ENCODE results near the gene D2HGDH.
"Not testable (repeated sequence)": the region's sequence is repeated elsewhere in the genome, so short reads cannot be mapped to it uniquely, and the experiment has no call there.

Gene D2HGDH

GRCh38 chr2:241794250-241794823 is 59.9 kb downstream of the D2HGDH start:
- DNase-seq (ENCODE audit: low read depth): no peak

GRCh38 chr2:241795021-241795999 is 60.9 kb downstream of the D2HGDH start:
- DNase-seq (ENCODE audit: low read depth): no peak

- DNase-seq (ENCODE audit: low read depth): no peak
Observed at GRCh38 chr2:241796209-241796608, 61.8 kb downstream of the D2HGDH start.

GRCh38 chr2:241796610-241797138 is 62.2 kb downstream of the D2HGDH start:
- DNase-seq (ENCODE audit: low read depth): no peak

- DNase-seq (ENCODE audit: low read depth): no peak
Observed at GRCh38 chr2:241797441-241798080, 63.1 kb downstream of the D2HGDH start.

- no peak for DNase-seq (ENCODE audit: low read depth)
Observed at GRCh38 chr2:241798081-241798630, 63.7 kb downstream of the D2HGDH start.

GRCh38 chr2:241798631-241799521 is 64.4 kb downstream of the D2HGDH start:
- no peak for DNase-seq (ENCODE audit: low read depth)

- DNase-seq (ENCODE audit: low read depth): no peak
Observed at GRCh38 chr2:241799522-241800197, 65.2 kb downstream of the D2HGDH start.

- not testable (repeated sequence) for DNase-seq (ENCODE audit: low read depth)
Observed at GRCh38 chr2:241800198-241800903, 65.9 kb downstream of the D2HGDH start.

GRCh38 chr2:241801611-241802420 is 67.4 kb downstream of the D2HGDH start:
- DNase-seq (ENCODE audit: low read depth): no peak

- no peak for DNase-seq (ENCODE audit: low read depth)
Observed at GRCh38 chr2:241802421-241803318, 68.2 kb downstream of the D2HGDH start.

- DNase-seq (ENCODE audit: low read depth): peak; percentile 27
Observed at GRCh38 chr2:241803387-241804325, 69.2 kb downstream of the D2HGDH start.

GRCh38 chr2:241804326-241805229 is 70.1 kb downstream of the D2HGDH start:
- DNase-seq (ENCODE audit: low read depth): no peak

- not testable (repeated sequence) for DNase-seq (ENCODE audit: low read depth)
Observed at GRCh38 chr2:241806217-241806616, 71.8 kb downstream of the D2HGDH start.

- no peak for DNase-seq (ENCODE audit: low read depth)
Observed at GRCh38 chr2:241808051-241808720, 73.8 kb downstream of the D2HGDH start.

All from fibroblast of gingiva (primary cell).